HG03103 (cell line): Measurements from ENCODE around the gene RALGPS1.

Experiments used
- ATAC-seq: cut with Tn5 transposase; IDR thresholded peaks from one replicate; pipeline ENCODE4 v1.9.1; 2021; ENCODE audit warnings: low read depth; ENCODE audit not compliant: unreplicated experiment

Gene RALGPS1

DNA sequence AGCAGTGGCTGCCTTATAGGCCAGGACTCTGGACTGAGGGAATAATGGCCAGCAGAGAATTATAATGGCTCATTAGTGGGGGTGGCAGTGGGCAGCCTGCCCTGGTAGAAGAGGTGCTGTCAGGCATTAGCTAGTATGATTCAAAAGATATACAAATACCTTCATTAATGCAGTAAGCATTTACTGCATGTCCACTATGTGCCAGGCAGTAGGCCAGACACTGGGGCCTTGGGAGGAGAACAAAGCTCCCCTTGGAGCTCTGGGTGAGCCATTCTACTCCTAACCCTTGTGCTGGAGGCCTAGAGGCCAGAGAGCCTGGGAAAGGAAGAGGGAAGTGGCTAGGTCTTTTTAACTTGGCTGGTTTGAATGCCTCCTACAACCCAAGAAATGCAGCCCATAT is 348.0 kb downstream of the RALGPS1 start:
- ATAC-seq = no peak

- no peak for ATAC-seq
Measured at GRCh38 chr9:127263237-127263636, 348.7 kb downstream of the RALGPS1 start.

- no peak for ATAC-seq
Measured at GRCh38 chr9:127263664-127264063, 349.1 kb downstream of the RALGPS1 start.

GRCh38 chr9:127264462-127265219 is 350.1 kb downstream of the RALGPS1 start, which contains the start of gene GARNL3:
GARNL3 (plus strand) TSS chr9:127264774; CDS start chr9:127264878, 104 bp downstream.
- ATAC-seq = no peak

DNA sequence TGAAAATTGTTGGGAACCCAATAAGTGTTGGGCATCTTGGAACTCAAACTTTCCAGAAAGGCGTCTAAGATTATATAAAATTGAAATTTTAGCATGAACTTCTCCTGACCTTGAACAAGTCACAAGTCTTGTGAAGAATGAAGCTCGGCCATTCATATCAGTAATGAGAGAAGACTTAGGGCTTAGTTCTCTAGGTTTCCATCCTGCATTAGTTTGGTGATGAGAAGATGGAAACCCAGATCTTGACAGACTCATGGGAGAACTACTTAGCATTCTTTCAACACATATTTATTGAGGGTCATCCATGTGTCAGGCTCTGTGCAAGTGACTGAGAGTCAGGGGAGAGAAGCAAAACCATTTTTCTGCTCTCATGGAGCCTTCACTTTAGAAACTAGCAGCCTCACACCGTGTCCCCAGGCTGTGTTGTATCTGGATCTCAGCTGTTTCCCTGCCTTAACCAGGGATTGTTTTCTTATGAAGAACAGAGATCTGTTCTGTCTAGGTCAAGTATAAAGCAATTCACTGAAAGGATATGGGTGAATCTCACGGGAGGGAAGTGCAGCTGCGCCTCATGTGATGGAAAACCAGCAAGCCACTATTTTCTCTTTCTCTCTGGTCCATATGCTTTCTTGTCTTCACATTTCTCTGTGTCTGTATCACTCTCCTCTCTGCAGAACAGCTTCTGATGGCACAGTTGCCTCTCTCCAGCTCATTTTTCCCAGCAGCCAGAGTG is 353.4 kb downstream of the RALGPS1 start:
- ATAC-seq = no peak

DNA sequence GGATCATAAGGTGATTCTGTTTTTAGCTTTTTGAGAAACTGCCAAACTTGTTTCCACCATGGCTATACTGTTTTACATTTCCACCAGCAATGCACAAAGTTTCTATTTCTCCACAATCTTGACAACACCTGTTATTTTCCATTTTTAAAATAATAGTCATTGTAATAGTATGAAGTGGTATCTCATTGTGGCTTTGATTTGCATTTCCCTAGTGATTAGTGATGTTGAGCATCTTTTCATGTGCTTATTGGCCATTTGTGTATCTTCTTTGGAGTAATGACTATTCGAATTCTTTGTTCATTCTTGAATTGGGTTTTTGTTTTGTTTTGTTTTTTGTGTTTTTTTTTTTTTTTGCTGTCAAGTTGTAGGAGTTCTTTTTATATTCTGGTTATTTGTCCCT is 354.9 kb downstream of the RALGPS1 start:
- ATAC-seq = no peak
